PC-9 (cell line): ENCODE measurements around the gene SLC25A27. TPM values are rescaled to one million over a fixed set of nuclear protein-coding genes. Genes with fewer than 3 reads are reported as not detected.

Experiments used
- BruUV-seq: library from RNA; stranded (reverse); fragments of 400-500 nt; replicated peaks from 2 replicates; lab custom pipeline; 2021; lab: Mats Ljungman, UMichigan
- CTCF ChIA-PET: fragments of 300-600 bp; sonication (Branson Sonifier 250); formaldehyde crosslinking; loops from one replicate; lab custom pipeline; 2022; ENCODE audit warnings: antibody characterized with exemption; lab: Charles Lee
- POLR2A ChIA-PET: fragments of 300-600 bp; sonication (Branson Sonifier 250); formaldehyde crosslinking; loops from one replicate; lab custom pipeline; 2022; ENCODE audit warnings: antibody characterized with exemption; ENCODE audit not compliant: unreplicated experiment; lab: Charles Lee
- DNase-seq, 2 experiments: peaks; one replicate each; pipeline versions ENCODE4 v3.0.0 to v3.0.0-alpha.2; 2015 to 2022; ENCODE audit warnings: mixed read lengths in 1 of 2
- H2AFZ ChIP-seq: fragments of 200-600 bp; sonication (generic); 2 replicates; pipeline ENCODE4 v1.8.1; 2017; ENCODE audit warnings: antibody characterized with exemption
- H3F3A ChIP-seq: fragments of 200-600 bp; sonication (generic); 2 replicates; pipeline ENCODE4 v1.8.1; 2017; ENCODE audit warnings: antibody characterized with exemption, mild to moderate bottlenecking, low read depth; ENCODE audit not compliant: insufficient read depth
- H3K27ac ChIP-seq: fragments of 200-600 bp; sonication (generic); 2 replicates; pipeline ENCODE4 v1.6.1; 2016; ENCODE audit warnings: mixed run types
- H3K27me3 ChIP-seq: fragments of 200-600 bp; sonication (generic); 2 replicates; pipeline ENCODE4 v1.6.1; 2016; ENCODE audit warnings: low read depth, mixed run types; ENCODE audit not compliant: insufficient read depth
- H3K36me3 ChIP-seq: fragments of 200-600 bp; sonication (generic); 2 replicates; pipeline ENCODE4 v1.6.1; 2016; ENCODE audit warnings: low read depth, mixed run types
- H3K4me1 ChIP-seq: fragments of 200-600 bp; sonication (generic); replicated peaks from 2 replicates; pipeline ENCODE4 v1.6.1; 2016; ENCODE audit warnings: mixed run types; ENCODE audit not compliant: insufficient read depth
- H3K4me2 ChIP-seq: fragments of 200-600 bp; sonication (generic); 2 replicates; pipeline ENCODE4 v1.6.1; 2017; ENCODE audit warnings: mixed run types
- H3K4me3 ChIP-seq: fragments of 200-600 bp; sonication (generic); 2 replicates; pipeline ENCODE4 v1.6.1; 2016; ENCODE audit warnings: mixed run types
- H3K79me2 ChIP-seq: fragments of 200-600 bp; sonication (generic); 2 replicates; pipeline ENCODE4 v1.6.1; 2017; ENCODE audit warnings: low read depth, mixed run types
- H3K9me2 ChIP-seq: fragments of 200-600 bp; sonication (generic); 2 replicates; pipeline ENCODE4 v1.8.1; 2017; ENCODE audit warnings: mild to moderate bottlenecking; ENCODE audit not compliant: insufficient read depth
- H3K9me3 ChIP-seq: fragments of 200-600 bp; sonication (generic); 2 replicates; pipeline ENCODE4 v1.8.1; 2016; ENCODE audit warnings: low read depth; ENCODE audit not compliant: insufficient read depth
- H4K20me1 ChIP-seq: fragments of 200-600 bp; sonication (generic); 2 replicates; pipeline ENCODE4 v1.8.1; 2017; ENCODE audit not compliant: insufficient read depth
- EZH2 ChIP-seq: fragments of 200-600 bp; sonication (generic); IDR thresholded peaks from 2 replicates; pipeline ENCODE4 v1.8.0; 2017; ENCODE audit warnings: antibody characterized with exemption, low read depth
- intact Hi-C: fragments of 100-400 bp; cut with micrococcal nuclease; formaldehyde crosslinking; loops from one replicate; pipeline ENCODE4 v1.10.0; 2022; ENCODE audit not compliant: unreplicated experiment
- total RNA-seq: library from RNA; stranded (reverse); gene quantifications from 2 replicates; pipeline ENCODE4 v1.2.3, GENCODE V29; 2021
- TF ChIP-seq, protein P1 (sequence below): fragments of 200-600 bp; sonication (generic); conservative IDR thresholded peaks from 2 replicates; pipeline ENCODE4 v1.6.1; 2017; ENCODE audit warnings: mixed run types, antibody characterized with exemption, mild to moderate bottlenecking, moderate library complexity

Gene SLC25A27
- total RNA-seq, 1 experiment from 2014 or later, result 25.0 TPM

GRCh38 chr6:46689657-46690056, 36.9 kb downstream of the SLC25A27 start:
- DNase-seq, result no peak
- ChIA-PET POLR2A (no interaction called here), CTCF (no interaction called here)
- Histone ChIP-seq H4K20me1 (no peaks in the 10 kb centered on the region), H3K4me2 (no peak overlapping the region), H3K79me2 (no peaks in the 10 kb centered on the region), H3K9me3 (no peaks in the 10 kb centered on the region), H3K27me3 (no peaks in the 10 kb centered on the region), H3K9me2 (no peaks in the 10 kb centered on the region), H3K4me1 (0 out of 2 replicates have a peak, but pooled peaks cover 6% of the 10 kb centered on the region), H3K27ac (no peak overlapping the region), H2AFZ (no peak overlapping the region), H3K4me3 (no peak overlapping the region), H3K36me3 (no peaks in the 10 kb centered on the region), H3F3A (peaks cover 6% of the 10 kb centered on the region; the same call in 1 of the 2 replicates)
- BruUV-seq, result no TSS peak
- TF ChIP-seq, protein P1, sequence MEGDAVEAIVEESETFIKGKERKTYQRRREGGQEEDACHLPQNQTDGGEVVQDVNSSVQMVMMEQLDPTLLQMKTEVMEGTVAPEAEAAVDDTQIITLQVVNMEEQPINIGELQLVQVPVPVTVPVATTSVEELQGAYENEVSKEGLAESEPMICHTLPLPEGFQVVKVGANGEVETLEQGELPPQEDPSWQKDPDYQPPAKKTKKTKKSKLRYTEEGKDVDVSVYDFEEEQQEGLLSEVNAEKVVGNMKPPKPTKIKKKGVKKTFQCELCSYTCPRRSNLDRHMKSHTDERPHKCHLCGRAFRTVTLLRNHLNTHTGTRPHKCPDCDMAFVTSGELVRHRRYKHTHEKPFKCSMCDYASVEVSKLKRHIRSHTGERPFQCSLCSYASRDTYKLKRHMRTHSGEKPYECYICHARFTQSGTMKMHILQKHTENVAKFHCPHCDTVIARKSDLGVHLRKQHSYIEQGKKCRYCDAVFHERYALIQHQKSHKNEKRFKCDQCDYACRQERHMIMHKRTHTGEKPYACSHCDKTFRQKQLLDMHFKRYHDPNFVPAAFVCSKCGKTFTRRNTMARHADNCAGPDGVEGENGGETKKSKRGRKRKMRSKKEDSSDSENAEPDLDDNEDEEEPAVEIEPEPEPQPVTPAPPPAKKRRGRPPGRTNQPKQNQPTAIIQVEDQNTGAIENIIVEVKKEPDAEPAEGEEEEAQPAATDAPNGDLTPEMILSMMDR, result no peak
- no peak for TF ChIP-seq EZH2
- intact Hi-C loops, result no loop called here

- Histone ChIP-seq H2AFZ (no peak overlapping the region), H3K9me2 (no peaks in the 10 kb centered on the region), H3K4me1 (no peaks in the 10 kb centered on the region), H3K9me3 (no peaks in the 10 kb centered on the region), H3F3A (no peaks in the 10 kb centered on the region; the same call in 1 of the 2 replicates), H4K20me1 (no peaks in the 10 kb centered on the region), H3K27ac (no peak overlapping the region), H3K4me2 (no peak overlapping the region), H3K4me3 (no peak overlapping the region), H3K36me3 (no peaks in the 10 kb centered on the region), H3K79me2 (no peaks in the 10 kb centered on the region), H3K27me3 (no peaks in the 10 kb centered on the region)
- intact Hi-C loops, result no loop called here
- no peak for DNase-seq
- ChIA-PET CTCF (no interaction called here), POLR2A (no interaction called here)
- no TSS peak for BruUV-seq
- TF ChIP-seq, protein P1, result no peak
- TF ChIP-seq EZH2, result no peak
Measured at GRCh38 chr6:46690141-46690755, 37.5 kb downstream of the SLC25A27 start.

DNA sequence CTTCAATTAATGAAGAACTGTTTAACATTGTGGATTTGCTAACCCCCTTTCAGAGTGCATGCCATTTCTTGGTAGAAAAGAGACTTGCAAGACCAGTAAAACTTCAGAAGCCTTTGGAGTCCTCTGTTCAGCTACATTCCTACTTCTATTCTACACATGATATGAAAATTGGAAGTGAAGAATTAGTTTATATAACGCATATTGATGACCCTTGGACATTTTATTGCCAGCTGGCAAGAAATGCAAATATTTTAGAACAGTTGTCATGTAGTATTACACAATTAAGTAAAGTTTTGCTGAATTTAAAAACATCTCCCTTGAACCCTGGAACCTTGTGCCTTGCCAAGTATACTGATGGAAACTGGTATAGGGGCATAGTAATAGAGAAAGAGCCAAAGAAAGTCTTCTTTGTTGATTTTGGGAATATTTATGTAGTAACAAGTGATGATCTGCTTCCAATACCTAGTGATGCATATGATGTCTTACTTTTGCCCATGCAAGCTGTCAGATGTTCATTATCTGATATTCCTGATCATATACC, 38.2 kb downstream of the SLC25A27 start:
- no peaks in the 10 kb centered on the region for H3K4me1 ChIP-seq
- no peaks in the 10 kb centered on the region for H3K9me3 ChIP-seq
- H3K9me2 ChIP-seq, result no peaks in the 10 kb centered on the region
- ChIA-PET POLR2A (no interaction called here), CTCF (no interaction called here)
- no peak overlapping the region for H2AFZ ChIP-seq
- no peaks in the 10 kb centered on the region for H4K20me1 ChIP-seq
- no peaks in the 10 kb centered on the region for H3K27me3 ChIP-seq
- DNase-seq, result no peak
- H3K4me2 ChIP-seq, result no peak overlapping the region
- no peaks in the 10 kb centered on the region for H3K79me2 ChIP-seq
- no peaks in the 10 kb centered on the region for H3K36me3 ChIP-seq
- no peaks in the 10 kb centered on the region; the same call in 1 of the 2 replicates for H3F3A ChIP-seq
- intact Hi-C loops, result no loop called here
- no peak for TF ChIP-seq EZH2
- H3K27ac ChIP-seq, result no peak overlapping the region
- no peak overlapping the region for H3K4me3 ChIP-seq
- no TSS peak for BruUV-seq
